T-helper 1 cell treated with Interleukin-12 subunit alpha and Interleukin-12 subunit beta and Interleukin-4 antibody, amounts not matched to agents 30 ng/mL and 1 ng/mL, for 36 hours (primary cell): ENCODE data around the gene ZNG1F. TPM values are rescaled to one million over a fixed set of nuclear protein-coding genes. Genes with fewer than 3 reads are reported as not detected.
"Not testable (repeated sequence)": the region's sequence is repeated elsewhere in the genome, so short reads cannot be mapped to it uniquely, and the experiment has no call there.

Source experiments
- intact Hi-C: fragments of 100-400 bp; cut with micrococcal nuclease; formaldehyde crosslinking; loops from one replicate; pipeline ENCODE4 v1.15.1; 2024
- total RNA-seq: library from RNA; stranded (reverse); gene quantifications from 2 replicates; pipeline ENCODE4 v1.2.3, GENCODE V29; 2022

Gene ZNG1F
- total RNA-seq, 1 donor from 2014 or later, result 7.6 TPM

DNA sequence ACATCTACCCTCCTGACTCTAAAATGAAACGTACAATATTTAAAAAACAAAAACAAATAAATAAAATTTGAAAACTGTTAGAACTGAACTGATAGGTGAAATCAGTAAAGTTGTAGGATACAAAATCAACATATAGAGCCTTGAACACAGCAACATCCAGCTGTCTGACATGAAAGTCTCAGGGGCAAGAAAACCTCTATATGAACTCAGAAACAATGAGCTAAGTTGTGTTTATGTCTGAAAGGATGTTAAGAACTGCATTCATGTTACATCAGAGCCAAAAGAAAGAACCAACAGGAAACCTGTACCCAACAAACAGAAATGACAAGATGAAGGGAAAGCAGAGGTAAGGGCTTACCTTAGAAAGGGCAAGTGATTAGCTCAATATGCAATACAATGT is 102.4 kb downstream of the ZNG1F start:
- intact Hi-C loops, result not testable (repeated sequence)

- intact Hi-C loops, result not testable (repeated sequence)
These were observed 102.9 kb downstream of the ZNG1F start for GRCh38 chr9:41086215-41086614.

- intact Hi-C loops, result not testable (repeated sequence)
These were observed 106.8 kb downstream of the ZNG1F start for GRCh38 chr9:41082358-41082757.

Other genes with a start within 250 kb of the ZNG1F start
- gene FOXD4L6, start 60.6 kb downstream of the ZNG1F start, total RNA-seq, result 0.15 TPM in 1 of 2 replicates, not detected in the other